ENCODE measurements around the gene MGAT5.

DNA sequence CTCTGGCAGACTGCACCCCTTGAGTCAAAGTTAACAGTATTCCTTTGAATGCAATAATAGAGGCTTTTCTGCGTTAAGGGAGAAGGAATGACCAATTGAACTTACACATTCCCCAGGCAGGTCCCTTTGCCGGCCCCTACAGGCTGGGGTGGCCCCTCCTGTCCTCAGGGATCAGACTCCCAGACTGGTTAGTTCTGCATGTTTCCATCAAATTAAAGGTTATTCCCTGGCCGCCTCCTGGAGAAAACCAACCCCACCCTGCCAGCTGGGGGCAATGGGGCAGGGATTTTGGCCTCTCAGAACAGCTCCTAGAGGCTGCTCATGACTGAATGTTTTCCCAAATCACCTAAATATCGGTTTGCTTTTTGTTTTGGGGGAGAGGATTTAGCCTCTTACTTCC, 199.6 kb downstream of the MGAT5 start:
- no peak for TF ChIP-seq POLR2A (IDR thresholded peaks at IDR 0.05; ENCODE audit: borderline replicate concordance, extremely low read depth, insufficient read depth, insufficient read length)
- TF ChIP-seq, protein P1, sequence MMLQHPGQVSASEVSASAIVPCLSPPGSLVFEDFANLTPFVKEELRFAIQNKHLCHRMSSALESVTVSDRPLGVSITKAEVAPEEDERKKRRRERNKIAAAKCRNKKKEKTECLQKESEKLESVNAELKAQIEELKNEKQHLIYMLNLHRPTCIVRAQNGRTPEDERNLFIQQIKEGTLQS (IDR thresholded peaks at IDR 0.05), result no peak
- TF ChIP-seq, protein P2, sequence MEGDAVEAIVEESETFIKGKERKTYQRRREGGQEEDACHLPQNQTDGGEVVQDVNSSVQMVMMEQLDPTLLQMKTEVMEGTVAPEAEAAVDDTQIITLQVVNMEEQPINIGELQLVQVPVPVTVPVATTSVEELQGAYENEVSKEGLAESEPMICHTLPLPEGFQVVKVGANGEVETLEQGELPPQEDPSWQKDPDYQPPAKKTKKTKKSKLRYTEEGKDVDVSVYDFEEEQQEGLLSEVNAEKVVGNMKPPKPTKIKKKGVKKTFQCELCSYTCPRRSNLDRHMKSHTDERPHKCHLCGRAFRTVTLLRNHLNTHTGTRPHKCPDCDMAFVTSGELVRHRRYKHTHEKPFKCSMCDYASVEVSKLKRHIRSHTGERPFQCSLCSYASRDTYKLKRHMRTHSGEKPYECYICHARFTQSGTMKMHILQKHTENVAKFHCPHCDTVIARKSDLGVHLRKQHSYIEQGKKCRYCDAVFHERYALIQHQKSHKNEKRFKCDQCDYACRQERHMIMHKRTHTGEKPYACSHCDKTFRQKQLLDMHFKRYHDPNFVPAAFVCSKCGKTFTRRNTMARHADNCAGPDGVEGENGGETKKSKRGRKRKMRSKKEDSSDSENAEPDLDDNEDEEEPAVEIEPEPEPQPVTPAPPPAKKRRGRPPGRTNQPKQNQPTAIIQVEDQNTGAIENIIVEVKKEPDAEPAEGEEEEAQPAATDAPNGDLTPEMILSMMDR (IDR thresholded peaks at IDR 0.05 in 2 of 3, conservative IDR thresholded peaks at IDR 0.05 in 1 of 3; ENCODE audit: borderline replicate concordance in 1 of 3, insufficient read depth in 1 of 3, low read depth in 2 of 3, low read length in 2 of 3), result no peak
- no peak for TF ChIP-seq ZNF274 (IDR thresholded peaks at IDR 0.05; ENCODE audit: low read depth, low read length)
- TF ChIP-seq JUND (IDR thresholded peaks at IDR 0.05), result no peak

All from HCT116 (cell line).